Spleen (tissue), 7 donors: ENCODE measurements around the gene MAP2K5.

Experiments
- CTCF ChIP-seq, 11 experiments: fragments of 200-600 bp in 7 of 11; fragments of 450-650 bp in 4 of 11; sonication (generic) in 4 of 11; IDR thresholded peaks in 8 of 11; conservative IDR thresholded peaks in 3 of 11; 1 replicate in 7 of 11; 2 replicates in 4 of 11; pipeline versions ENCODE4 v1.4.0 to v1.8.0; 2016 to 2021; ENCODE audit warnings: antibody characterized with exemption in 11 of 11, inconsistent platforms in 4 of 11, mild to moderate bottlenecking in 1 of 11
- POLR2A ChIP-seq, 3 donors: fragments of 450-650 bp; IDR thresholded peaks; one replicate each; pipeline ENCODE4 v1.5.1; 2017; ENCODE audit warnings: antibody characterized with exemption in 3 of 3, mild to moderate bottlenecking in 1 of 3
- POLR2AphosphoS5 ChIP-seq, 3 donors: sonication (generic); formaldehyde crosslinking; IDR thresholded peaks; one replicate each; pipeline ENCODE4 v1.5.1; 2017; ENCODE audit warnings: antibody characterized with exemption in 3 of 3
- donor health status: DM: no; HTN: no; CAD: no; lungs with moderate emphysema.
- donor health status: DM: no; HTN: no; CAD: no.
- donor health status: DM: no; HTN: no; CAD: no.

GRCh38 chr15:67855842-67856241 is 313.3 kb downstream of the MAP2K5 start:
- TF ChIP-seq POLR2A (IDR thresholded peaks at IDR 0.05) (no peak), CTCF (IDR thresholded peaks at IDR 0.05 in 8 of 11, conservative IDR thresholded peaks at IDR 0.05 in 3 of 11) (no peak), POLR2AphosphoS5 (IDR thresholded peaks at IDR 0.05) (no peak)
